H1 (cell line): ENCODE data around the gene C14orf132.

Source experiments
- CTBP2 ChIP-seq: IDR thresholded peaks from 2 replicates; pipeline ENCODE4 v1.7.0; 2011; ENCODE audit warnings: borderline replicate concordance, mild to moderate bottlenecking, moderate library complexity, mixed read lengths, low read length; ENCODE audit not compliant: insufficient read depth, insufficient read length
- CTCF ChIP-seq, 3 experiments: IDR thresholded peaks; 1 replicate in 2 of 3; 2 replicates in 1 of 3; pipeline versions ENCODE4 v1.5.1 to v1.6.1; 2011; ENCODE audit warnings: low read length in 3 of 3, mild to moderate bottlenecking in 3 of 3, inconsistent platforms in 2 of 3, low read depth in 1 of 3, moderate library complexity in 1 of 3; ENCODE audit not compliant: insufficient read depth in 1 of 3; ENCODE audit errors: control extremely low read depth in 1 of 3
- EP300 ChIP-seq, 2 experiments: IDR thresholded peaks; 1 replicate in 1 of 2; 2 replicates in 1 of 2; pipeline ENCODE4 v1.6.1; 2011 to 2012; ENCODE audit warnings: low read depth in 2 of 2, low read length in 2 of 2, mild to moderate bottlenecking in 2 of 2, borderline replicate concordance in 1 of 2, inconsistent platforms in 1 of 2, moderate library complexity in 1 of 2
- EZH2 ChIP-seq: fragments of 200-600 bp; sonication (generic); IDR thresholded peaks from 2 replicates; pipeline ENCODE4 v1.7.1; 2012; ENCODE audit warnings: low read depth, mild to moderate bottlenecking, moderate library complexity, low read length, inconsistent platforms; ENCODE audit not compliant: severe bottlenecking
- KDM5A ChIP-seq: fragments of 200-600 bp; IDR thresholded peaks from 2 replicates; pipeline ENCODE4 v1.7.1; 2012; ENCODE audit warnings: mild to moderate bottlenecking, low read length, inconsistent platforms, mixed read lengths
- POLR2A ChIP-seq, 2 experiments: IDR thresholded peaks; 1 replicate in 1 of 2; 2 replicates in 1 of 2; pipeline ENCODE4 v1.6.1; 2011; ENCODE audit warnings: low read depth in 2 of 2, low read length in 2 of 2, mild to moderate bottlenecking in 2 of 2; ENCODE audit errors: control extremely low read depth in 1 of 2
- RAD21 ChIP-seq, 2 experiments: IDR thresholded peaks in 1 of 2; conservative IDR thresholded peaks in 1 of 2; 2 replicates each; pipeline ENCODE4 v1.6.1; 2011; ENCODE audit warnings: low read depth in 2 of 2, low read length in 2 of 2, improper control_type of control experiment in 1 of 2, inconsistent platforms in 1 of 2, mild to moderate bottlenecking in 1 of 2, moderate library complexity in 1 of 2
- RNF2 ChIP-seq: fragments of 200-900, 300-1000 bp; sonication (generic); IDR thresholded peaks from 2 replicates; pipeline ENCODE4 v1.7.1; 2016; ENCODE audit warnings: borderline replicate concordance, low read depth, mild to moderate bottlenecking, antibody characterized with exemption, low read length; ENCODE audit not compliant: poor library complexity, severe bottlenecking; ENCODE audit errors: missing control alignments
- RXRA ChIP-seq: IDR thresholded peaks from 2 replicates; pipeline ENCODE4 v1.6.1; 2011; ENCODE audit warnings: low read depth, mild to moderate bottlenecking, low read length, moderate library complexity; ENCODE audit not compliant: insufficient read depth
- SIN3A ChIP-seq, 2 experiments: IDR thresholded peaks in 1 of 2; conservative IDR thresholded peaks in 1 of 2; 2 replicates each; pipeline ENCODE4 v1.6.1; 2011 to 2012; ENCODE audit warnings: low read length in 2 of 2, improper control_type of control experiment in 1 of 2, low read depth in 1 of 2, mild to moderate bottlenecking in 1 of 2
- SP1 ChIP-seq: IDR thresholded peaks from 2 replicates; pipeline ENCODE4 v1.6.1; 2011; ENCODE audit warnings: low read depth, low read length

- TF ChIP-seq SP1 (no peak), CTBP2 (no peak), KDM5A (no peak), POLR2A (IDR thresholded peaks at IDR 0.05; ENCODE audit: control extremely low read depth in 1 of 2, low read depth in 2 of 2, low read length in 2 of 2) (no peak), SIN3A (conservative IDR thresholded peaks at IDR 0.05 in 1 of 2, IDR thresholded peaks at IDR 0.05 in 1 of 2; ENCODE audit: low read depth in 1 of 2, low read length in 2 of 2) (no peak), RNF2 (no peak), CTCF (IDR thresholded peaks at IDR 0.05; ENCODE audit: control extremely low read depth in 1 of 3, insufficient read depth in 1 of 3, low read depth in 1 of 3, low read length in 3 of 3) (no peak), RAD21 (IDR thresholded peaks at IDR 0.05 in 1 of 2, conservative IDR thresholded peaks at IDR 0.05 in 1 of 2; ENCODE audit: low read depth in 2 of 2, low read length in 2 of 2) (no peak), RXRA (no peak), EZH2 (no peak), EP300 (IDR thresholded peaks at IDR 0.05; ENCODE audit: borderline replicate concordance in 1 of 2, low read depth in 2 of 2, low read length in 2 of 2) (no peak)
These were observed 70.6 kb downstream of the C14orf132 start for GRCh38 chr14:96109596-96110355.
